Keratinocyte (primary cell): ENCODE measurements around the gene ZNF451. TPM values are rescaled to one million over a fixed set of nuclear protein-coding genes. Genes with fewer than 3 reads are reported as not detected.
"Not testable (repeated sequence)": the region's sequence is repeated elsewhere in the genome, so short reads cannot be mapped to it uniquely, and the experiment has no call there.

ENCODE experiments used
- DNase-seq: peaks from one replicate; pipeline ENCODE4 v3.0.0-alpha.2; 2011; ENCODE audit warnings: low read depth, missing footprints, low spot score
- FAIRE-seq: peaks from 2 replicates; lab custom pipeline; 2011; peaks lifted over from hg19 to GRCh38; lab: Jason Lieb, UNC
- H2AFZ ChIP-seq: 2 replicates; pipeline ENCODE4 v1.6.0; 2012; ENCODE audit warnings: low read length, control low read depth, inconsistent platforms; ENCODE audit not compliant: control insufficient read depth
- H3K27ac ChIP-seq: 2 replicates; pipeline ENCODE4 v1.5.1; 2011; ENCODE audit warnings: low read length; ENCODE audit not compliant: control insufficient read depth, insufficient read depth
- H3K27me3 ChIP-seq: 3 replicates; pipeline ENCODE4 v1.6.0; 2011; ENCODE audit warnings: low read length; ENCODE audit not compliant: control insufficient read depth, insufficient read depth; ENCODE audit errors: extremely low read depth
- H3K36me3 ChIP-seq, 2 experiments: 2 replicates in 1 of 2; 3 replicates in 1 of 2; pipeline ENCODE4 v1.5.1; 2011; ENCODE audit warnings: low read length in 2 of 2, mild to moderate bottlenecking in 1 of 2; ENCODE audit not compliant: control insufficient read depth in 2 of 2, insufficient read depth in 2 of 2; ENCODE audit errors: extremely low read depth in 1 of 2
- H3K4me1 ChIP-seq: 3 replicates; pipeline ENCODE4 v1.5.1; 2011; ENCODE audit warnings: low read length; ENCODE audit not compliant: control insufficient read depth, insufficient read depth; ENCODE audit errors: extremely low read depth
- H3K4me2 ChIP-seq: 3 replicates; pipeline ENCODE4 v1.6.0; 2011; ENCODE audit warnings: low read depth, low read length; ENCODE audit not compliant: control insufficient read depth, insufficient read depth; ENCODE audit errors: extremely low read depth
- H3K4me3 ChIP-seq, 3 experiments: fragments of 200-600 bp in 1 of 3; sonication (generic) in 1 of 3; 2 replicates in 2 of 3; 3 replicates in 1 of 3; pipeline ENCODE4 v1.5.1; 2011 to 2016; ENCODE audit warnings: low read length in 3 of 3, mild to moderate bottlenecking in 3 of 3, control low read depth in 2 of 3, inconsistent platforms in 1 of 3, low read depth in 1 of 3, mixed read lengths in 1 of 3, mixed run types in 1 of 3, moderate library complexity in 1 of 3; ENCODE audit not compliant: control insufficient read depth in 2 of 3, insufficient read depth in 2 of 3; ENCODE audit errors: extremely low read depth in 1 of 3
- H3K79me2 ChIP-seq: 2 replicates; pipeline ENCODE4 v1.6.0; 2012; ENCODE audit warnings: low read length; ENCODE audit not compliant: control insufficient read depth, insufficient read depth
- H3K9ac ChIP-seq: 3 replicates; pipeline ENCODE4 v1.6.0; 2011; ENCODE audit warnings: low read length; ENCODE audit not compliant: control insufficient read depth, insufficient read depth; ENCODE audit errors: extremely low read depth
- H3K9me1 ChIP-seq: 3 replicates; pipeline ENCODE4 v1.6.0; 2011; ENCODE audit warnings: low read length; ENCODE audit not compliant: control insufficient read depth, insufficient read depth; ENCODE audit errors: extremely low read depth
- H3K9me3 ChIP-seq: 2 replicates; pipeline ENCODE4 v1.5.1; 2012; ENCODE audit warnings: low read depth, low read length; ENCODE audit not compliant: control insufficient read depth
- H4K20me1 ChIP-seq: 3 replicates; pipeline ENCODE4 v1.6.0; 2011; ENCODE audit warnings: low read length; ENCODE audit not compliant: control insufficient read depth, insufficient read depth; ENCODE audit errors: extremely low read depth
- CTCF ChIP-seq, 3 experiments: IDR thresholded peaks in 1 of 3; conservative IDR thresholded peaks in 1 of 3; optimal IDR thresholded peaks in 1 of 3; 2 replicates in 2 of 3; 3 replicates in 1 of 3; pipeline versions ENCODE3 to v1.5.1; 2011; ENCODE audit warnings: low read length in 3 of 3, mild to moderate bottlenecking in 3 of 3, moderate library complexity in 2 of 3, control low read depth in 1 of 3, inconsistent platforms in 1 of 3; ENCODE audit not compliant: insufficient read depth in 2 of 3; ENCODE audit errors: extremely low read depth in 1 of 3
- EZH2 ChIP-seq: IDR thresholded peaks from one replicate; pipeline ENCODE4 v1.6.1; 2012; ENCODE audit warnings: inconsistent platforms, mild to moderate bottlenecking, low read length, moderate library complexity
- dilution Hi-C: fragments of 300-500 bp; cut with MboI; formaldehyde crosslinking; loops from one replicate; pipeline ENCODE4 v1.7.0; 2020; ENCODE audit warnings: low sequenced_read_pairs; ENCODE audit not compliant: extremely low pct_ligation_motif_present
- polyA plus RNA-seq, 5 experiments: library from polyadenylated mRNA; depleted of rRNA in 3 of 5; stranded (reverse) in 3 of 5; stranded (forward) in 1 of 5; unstranded in 1 of 5; fragments of >200 nt; gene quantifications; 1 replicate in 1 of 5; 2 replicates in 3 of 5; 3 replicates in 1 of 5; pipeline versions ENCODE4 v1.2.1 to v1.2.3, GENCODE V29; 2011 to 2012; ENCODE audit warnings: missing spikeins in 2 of 5, low read depth in 1 of 5, low replicate concordance in 1 of 5

The ZNF451 gene
- polyA plus RNA-seq, 1 donor (not counting 4 experiments of a cell fraction or from before 2014, with no cell fraction given), result 32.1 TPM

- H3K79me2 ChIP-seq, result peaks cover 50% of the 10 kb centered on the region
- dilution Hi-C loops, result not testable (repeated sequence)
These were observed 1.4 kb downstream of the ZNF451 start for GRCh38 chr6:57091375-57091774.

GRCh38 chr6:57094689-57095088 lies 4.7 kb downstream of the ZNF451 start:
- no peaks in the 10 kb centered on the region for H3K27me3 ChIP-seq
- H3K27ac ChIP-seq, result no peak overlapping the region
- H3K36me3 ChIP-seq, result peaks cover 11 to 26% of the 10 kb centered on the region in 2 experiments
- FAIRE-seq (no peak), DNase-seq (no peak)
- no peaks in the 10 kb centered on the region for H3K9me1 ChIP-seq
- H3K79me2 ChIP-seq, result peaks cover 79% of the 10 kb centered on the region
- H4K20me1 ChIP-seq, result peaks cover 23% of the 10 kb centered on the region
- H3K4me2 ChIP-seq, result no peak overlapping the region
- no peak overlapping the region for H3K9ac ChIP-seq
- H3K9me3 ChIP-seq, result no peaks in the 10 kb centered on the region
- no peak overlapping the region for H3K4me3 ChIP-seq
- TF ChIP-seq CTCF (optimal IDR thresholded peaks at IDR 0.05 in 1 of 3, IDR thresholded peaks at IDR 0.05 in 1 of 3, conservative IDR thresholded peaks at IDR 0.05 in 1 of 3; ENCODE audit: extremely low read depth in 1 of 3, insufficient read depth in 2 of 3, low read length in 3 of 3), result no peak
- no peak for TF ChIP-seq EZH2
- H2AFZ ChIP-seq, result no peak overlapping the region
- peaks cover 24% of the 10 kb centered on the region for H3K4me1 ChIP-seq
- dilution Hi-C loops, result no loop called here

More at GRCh38 chr6:57091375-57091774, 1.4 kb downstream of the ZNF451 start:
- not testable (repeated sequence) for H3K9ac ChIP-seq, H3K27me3 ChIP-seq, H2AFZ ChIP-seq, DNase-seq, H3K9me3 ChIP-seq, H3K9me1 ChIP-seq, FAIRE-seq
- peaks cover 2 to 16% of the 10 kb centered on the region in 2 experiments for H3K36me3 ChIP-seq
- peaks cover 15% of the 10 kb centered on the region for H4K20me1 ChIP-seq
- peak overlapping the region; percentile 76 for H3K4me2 ChIP-seq
- H3K4me3 ChIP-seq, result peak overlapping the region in 2 of 3 experiments; percentile 43 to 44
- H3K27ac ChIP-seq, result peak overlapping the region; percentile 40
- H3K4me1 ChIP-seq, result peaks cover 29% of the 10 kb centered on the region

- no peak overlapping the region for H3K9ac ChIP-seq
- H3K79me2 ChIP-seq, result peaks cover 89% of the 10 kb centered on the region
- DNase-seq (no peak), FAIRE-seq (no peak)
- dilution Hi-C loops, result no loop called here
- peaks cover 11% of the 10 kb centered on the region for H3K4me1 ChIP-seq
- H3K27me3 ChIP-seq, result no peaks in the 10 kb centered on the region
- H3K9me1 ChIP-seq, result no peaks in the 10 kb centered on the region
- peaks cover 20% of the 10 kb centered on the region for H4K20me1 ChIP-seq
- H3K4me2 ChIP-seq, result no peak overlapping the region
- H2AFZ ChIP-seq, result no peak overlapping the region
- H3K9me3 ChIP-seq, result no peaks in the 10 kb centered on the region
- no peak overlapping the region for H3K4me3 ChIP-seq
- no peak overlapping the region for H3K27ac ChIP-seq
- no peak for TF ChIP-seq CTCF (optimal IDR thresholded peaks at IDR 0.05 in 1 of 3, IDR thresholded peaks at IDR 0.05 in 1 of 3, conservative IDR thresholded peaks at IDR 0.05 in 1 of 3; ENCODE audit: extremely low read depth in 1 of 3, insufficient read depth in 2 of 3, low read length in 3 of 3)
- no peak for TF ChIP-seq EZH2
- peaks cover 23 to 31% of the 10 kb centered on the region in 2 experiments for H3K36me3 ChIP-seq
These were observed 7.6 kb downstream of the ZNF451 start for GRCh38 chr6:57097596-57097995.
